Skeletal muscle satellite cell (primary cell): ENCODE data around the gene FAM174C.

Experiments
- H3K27me3 ChIP-seq: 2 replicates; pipeline ENCODE4 v1.7.0; 2013; ENCODE audit warnings: low read length; ENCODE audit not compliant: control insufficient read depth, insufficient read depth
- H3K36me3 ChIP-seq: 2 replicates; pipeline ENCODE4 v1.7.0; 2013; ENCODE audit warnings: mild to moderate bottlenecking, control low read depth, low read length; ENCODE audit not compliant: insufficient read depth
- H3K4me1 ChIP-seq: 2 replicates; pipeline ENCODE4 v1.7.0; 2013; ENCODE audit warnings: low read length; ENCODE audit not compliant: control insufficient read depth, insufficient read depth
- H3K4me2 ChIP-seq: 2 replicates; pipeline ENCODE4 v1.7.0; 2013; ENCODE audit warnings: mild to moderate bottlenecking, low read length
- H3K4me3 ChIP-seq: 2 replicates; pipeline ENCODE4 v1.7.0; 2013; ENCODE audit warnings: low read length
- H3K9ac ChIP-seq: 2 replicates; pipeline ENCODE4 v1.7.0; 2013; ENCODE audit warnings: mild to moderate bottlenecking, low read depth, low read length, moderate library complexity
- H3K9me3 ChIP-seq: replicated peaks from 2 replicates; pipeline ENCODE4 v1.7.0; 2013; ENCODE audit warnings: mild to moderate bottlenecking, control low read depth, low read length

The FAM174C gene

DNA sequence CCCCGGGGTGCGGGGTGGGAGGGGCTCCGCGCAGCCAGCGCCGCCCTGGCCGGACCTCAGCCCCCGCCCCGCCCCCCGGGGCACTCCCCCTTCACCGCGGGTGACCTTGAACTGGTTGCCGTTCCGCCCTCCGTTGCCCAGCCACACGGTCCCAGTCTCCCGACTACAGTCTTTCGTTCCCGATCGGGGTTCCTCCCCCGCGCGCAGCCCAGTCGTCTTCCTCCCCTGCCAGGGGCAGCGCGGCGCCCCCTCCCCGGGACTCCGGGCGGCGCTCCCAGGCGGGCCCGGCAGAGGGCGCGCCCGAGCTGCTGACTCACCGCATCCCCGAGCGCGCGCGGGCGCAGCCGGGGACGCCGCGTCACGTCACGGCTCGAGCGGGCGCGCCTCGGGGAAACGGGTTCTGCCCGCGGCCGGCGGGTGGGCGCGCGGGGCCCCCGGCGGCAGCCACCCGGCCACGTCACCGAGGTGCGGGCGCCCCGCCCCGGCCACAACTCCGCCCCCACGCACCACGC lies 26.5 kb upstream of the FAM174C start:
- Histone ChIP-seq H3K9me3 (no peaks in the 10 kb centered on the region), H3K4me3 (peak overlapping the region; percentile 97), H3K27me3 (no peaks in the 10 kb centered on the region), H3K4me1 (peaks cover 45% of the 10 kb centered on the region), H3K36me3 (peaks cover 33% of the 10 kb centered on the region), H3K4me2 (peak overlapping the region; percentile 80), H3K9ac (peak overlapping the region; percentile 95)

DNA sequence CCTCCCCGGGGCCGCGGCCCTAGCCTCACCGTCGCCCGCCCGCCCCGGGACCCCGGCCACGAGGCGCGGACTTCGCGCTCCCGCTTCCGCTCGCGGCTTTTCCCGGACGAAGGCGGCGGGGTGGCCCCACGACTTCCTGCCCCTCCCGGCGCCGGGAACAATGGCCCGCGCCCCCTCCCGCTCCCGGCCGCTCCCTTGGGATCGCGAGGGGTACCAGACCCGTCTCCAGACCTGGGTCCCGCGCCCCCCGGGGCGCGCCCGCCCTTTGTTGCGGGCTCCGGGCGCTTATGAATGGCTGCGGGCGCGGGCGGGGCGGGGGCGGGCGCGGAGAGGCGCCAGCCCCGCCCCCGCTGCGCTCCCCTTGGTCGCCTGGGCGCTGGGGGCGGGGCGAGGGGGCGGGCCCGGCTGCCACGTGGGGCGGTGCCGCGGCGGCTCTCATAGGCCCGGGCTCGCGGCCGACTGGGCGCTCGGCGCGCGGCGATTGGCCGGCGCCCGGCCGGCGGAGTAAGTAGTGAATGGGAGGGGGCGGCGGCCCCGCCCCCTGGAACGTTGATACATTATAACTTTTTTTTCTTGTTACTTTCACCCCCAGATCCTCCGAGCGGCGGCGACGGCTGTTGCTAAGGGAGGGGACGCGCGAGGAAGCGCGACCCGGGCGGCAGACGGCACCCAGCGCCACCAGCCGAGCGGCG lies 25.9 kb upstream of the FAM174C start:
- peak overlapping the region; percentile 97 for H3K4me3 ChIP-seq
- peaks cover 35% of the 10 kb centered on the region for H3K36me3 ChIP-seq
- peak overlapping the region; percentile 98 for H3K4me2 ChIP-seq
- no peaks in the 10 kb centered on the region for H3K9me3 ChIP-seq
- peak overlapping the region; percentile 95 for H3K9ac ChIP-seq
- peaks cover 45% of the 10 kb centered on the region for H3K4me1 ChIP-seq
- H3K27me3 ChIP-seq, result no peaks in the 10 kb centered on the region

DNA sequence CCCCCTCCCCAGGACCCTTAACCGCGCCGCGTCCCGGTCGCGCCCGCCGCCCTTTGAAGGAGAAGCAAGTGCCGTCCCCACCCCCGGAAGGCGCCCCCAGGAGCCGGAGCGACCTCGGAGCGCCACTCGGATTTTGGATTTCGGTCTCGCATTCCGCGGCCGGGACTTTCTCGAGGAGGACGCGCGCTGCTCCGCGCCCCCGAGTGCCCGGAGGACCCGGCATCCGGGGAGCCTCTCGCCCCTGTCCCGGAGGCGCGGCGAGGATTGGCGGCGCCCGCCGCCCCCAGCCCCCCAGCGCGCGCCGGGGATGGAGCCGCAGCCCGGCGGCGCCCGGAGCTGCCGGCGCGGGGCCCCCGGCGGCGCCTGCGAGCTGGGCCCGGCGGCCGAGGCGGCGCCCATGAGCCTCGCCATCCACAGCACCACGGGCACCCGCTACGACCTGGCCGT lies 25.3 kb upstream of the FAM174C start:
- peaks cover 41% of the 10 kb centered on the region for H3K36me3 ChIP-seq
- peaks cover 45% of the 10 kb centered on the region for H3K4me1 ChIP-seq
- H3K9me3 ChIP-seq, result no peaks in the 10 kb centered on the region
- H3K4me2 ChIP-seq, result peak overlapping the region; percentile 98
- H3K27me3 ChIP-seq, result no peaks in the 10 kb centered on the region
- peak overlapping the region; percentile 83 for H3K4me3 ChIP-seq
- H3K9ac ChIP-seq, result peak overlapping the region; percentile 92

DNA sequence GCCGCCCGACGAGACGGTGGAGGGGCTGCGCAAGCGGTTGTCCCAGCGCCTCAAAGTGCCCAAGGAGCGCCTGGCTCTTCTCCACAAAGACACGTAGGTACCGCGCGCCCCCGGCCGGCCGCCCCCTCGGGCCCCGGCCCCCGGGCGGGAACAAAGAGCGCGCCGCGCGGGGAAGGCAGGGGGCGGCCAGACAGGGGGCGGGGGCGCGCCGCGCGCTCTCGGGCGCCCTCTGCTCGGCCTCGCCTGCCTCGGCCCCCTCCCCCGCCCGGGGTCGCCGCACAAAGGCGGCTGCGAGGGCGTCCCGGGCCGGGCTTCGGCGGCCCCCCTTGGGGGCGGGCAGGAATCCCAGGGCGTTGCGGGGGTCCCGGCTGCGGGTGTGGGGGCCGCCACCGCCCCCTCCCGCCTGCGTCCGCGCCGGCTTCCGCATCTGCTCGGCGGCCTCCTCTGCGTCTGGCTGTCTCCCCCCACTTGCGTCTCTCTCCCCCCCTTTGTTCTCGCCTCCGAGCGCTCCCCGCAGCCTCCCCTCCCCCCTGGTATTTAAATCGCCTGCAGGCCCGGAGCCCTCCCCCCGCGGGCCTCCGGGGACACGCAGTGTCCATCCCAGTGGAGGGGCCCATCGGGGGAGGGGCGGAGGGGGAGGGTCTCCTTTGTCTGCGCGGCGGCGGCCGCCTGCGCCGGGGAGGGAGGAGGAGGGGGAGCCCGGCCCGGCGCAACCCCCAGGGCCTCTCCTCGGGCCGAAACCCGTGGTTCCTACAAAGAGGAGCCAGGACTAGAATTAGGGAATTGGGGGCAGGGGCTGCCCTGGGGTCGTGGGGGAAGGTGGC lies 24.7 kb upstream of the FAM174C start:
- H3K4me3 ChIP-seq, result peak overlapping the region; percentile 83
- peak overlapping the region; percentile 98 for H3K4me2 ChIP-seq
- H3K36me3 ChIP-seq, result peaks cover 47% of the 10 kb centered on the region
- no peaks in the 10 kb centered on the region for H3K9me3 ChIP-seq
- no peaks in the 10 kb centered on the region for H3K27me3 ChIP-seq
- peak overlapping the region; percentile 92 for H3K9ac ChIP-seq
- peaks cover 45% of the 10 kb centered on the region for H3K4me1 ChIP-seq

DNA sequence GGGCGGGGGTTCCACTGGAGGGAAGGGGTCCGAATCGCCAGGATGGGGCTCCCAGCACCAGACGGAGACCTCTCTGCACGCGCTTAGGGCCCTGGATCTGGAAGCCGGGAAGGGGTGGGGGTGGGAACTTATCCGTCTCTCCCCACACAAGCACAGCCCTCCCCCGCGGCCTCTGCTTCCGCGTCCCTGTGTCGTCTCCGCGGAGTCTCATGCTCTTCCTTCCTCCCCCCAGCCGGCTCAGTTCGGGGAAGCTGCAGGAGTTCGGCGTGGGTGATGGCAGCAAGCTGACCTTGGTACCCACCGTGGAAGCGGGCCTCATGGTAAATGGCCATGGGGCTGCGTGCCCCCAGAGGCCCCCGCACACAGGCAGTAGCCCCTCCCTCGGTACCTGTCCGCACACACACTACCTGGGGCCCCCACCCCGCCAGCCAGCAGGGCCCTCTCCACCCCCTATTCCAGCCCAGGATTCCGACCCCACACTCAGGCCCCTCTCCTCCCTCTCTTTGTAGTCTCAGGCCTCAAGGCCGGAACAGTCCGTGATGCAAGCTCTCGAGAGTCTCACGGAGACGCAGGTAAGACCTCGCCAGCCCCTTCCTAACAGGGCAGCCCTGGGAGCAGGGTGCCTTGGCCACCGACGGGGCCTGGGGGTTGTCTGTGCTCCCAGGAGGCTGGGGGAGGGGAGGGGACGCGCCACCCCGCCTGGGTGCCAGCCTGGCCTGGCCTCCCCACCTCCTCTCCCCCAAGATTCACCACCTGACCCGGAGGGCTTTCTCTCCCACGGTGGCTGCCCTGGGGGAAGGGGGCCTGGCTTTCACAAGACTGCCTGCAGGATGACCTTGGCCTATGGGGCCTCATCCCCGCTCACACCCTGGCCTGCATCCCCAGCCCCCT lies 23.8 kb upstream of the FAM174C start:
- H3K4me2 ChIP-seq, result peak overlapping the region; percentile 98
- no peaks in the 10 kb centered on the region for H3K27me3 ChIP-seq
- H3K9me3 ChIP-seq, result no peaks in the 10 kb centered on the region
- peak overlapping the region; percentile 92 for H3K9ac ChIP-seq
- peak overlapping the region; percentile 83 for H3K4me3 ChIP-seq
- peaks cover 41% of the 10 kb centered on the region for H3K4me1 ChIP-seq
- peaks cover 54% of the 10 kb centered on the region for H3K36me3 ChIP-seq

DNA sequence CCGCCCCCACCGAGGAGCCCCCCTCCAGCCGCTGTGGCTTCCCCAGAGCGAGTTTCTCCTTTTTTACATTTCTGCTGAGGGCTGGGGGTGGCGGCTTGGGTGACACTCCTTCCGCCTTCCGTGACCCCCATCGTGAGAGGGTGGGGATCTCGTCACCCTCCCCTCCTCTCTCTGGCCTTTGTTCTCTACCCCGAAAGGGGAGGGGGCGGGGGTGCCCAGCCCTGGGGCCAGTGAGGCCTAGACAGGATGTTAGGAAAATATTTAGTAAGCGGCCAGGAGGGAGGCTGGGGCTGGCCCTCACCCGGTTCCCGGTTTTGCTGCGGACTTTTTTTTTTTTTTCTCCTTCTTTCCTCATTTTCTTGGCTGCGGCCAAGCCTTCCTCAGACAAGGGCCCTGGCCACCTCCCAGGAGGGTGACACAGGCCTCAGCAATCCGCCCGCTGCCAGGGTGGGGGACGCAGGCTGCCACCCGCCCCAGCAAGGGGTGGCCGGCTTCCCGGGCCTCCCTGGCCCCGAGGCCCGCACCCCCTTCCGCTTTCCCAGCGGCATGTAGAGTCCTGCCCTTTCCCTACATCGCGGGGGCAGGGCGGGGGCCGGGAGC lies 23.0 kb upstream of the FAM174C start:
- Histone ChIP-seq H3K9me3 (no peaks in the 10 kb centered on the region), H3K4me3 (peak overlapping the region; percentile 83), H3K36me3 (peaks cover 61% of the 10 kb centered on the region), H3K9ac (peak overlapping the region; percentile 92), H3K4me1 (peaks cover 45% of the 10 kb centered on the region), H3K27me3 (no peaks in the 10 kb centered on the region), H3K4me2 (peak overlapping the region; percentile 98)

DNA sequence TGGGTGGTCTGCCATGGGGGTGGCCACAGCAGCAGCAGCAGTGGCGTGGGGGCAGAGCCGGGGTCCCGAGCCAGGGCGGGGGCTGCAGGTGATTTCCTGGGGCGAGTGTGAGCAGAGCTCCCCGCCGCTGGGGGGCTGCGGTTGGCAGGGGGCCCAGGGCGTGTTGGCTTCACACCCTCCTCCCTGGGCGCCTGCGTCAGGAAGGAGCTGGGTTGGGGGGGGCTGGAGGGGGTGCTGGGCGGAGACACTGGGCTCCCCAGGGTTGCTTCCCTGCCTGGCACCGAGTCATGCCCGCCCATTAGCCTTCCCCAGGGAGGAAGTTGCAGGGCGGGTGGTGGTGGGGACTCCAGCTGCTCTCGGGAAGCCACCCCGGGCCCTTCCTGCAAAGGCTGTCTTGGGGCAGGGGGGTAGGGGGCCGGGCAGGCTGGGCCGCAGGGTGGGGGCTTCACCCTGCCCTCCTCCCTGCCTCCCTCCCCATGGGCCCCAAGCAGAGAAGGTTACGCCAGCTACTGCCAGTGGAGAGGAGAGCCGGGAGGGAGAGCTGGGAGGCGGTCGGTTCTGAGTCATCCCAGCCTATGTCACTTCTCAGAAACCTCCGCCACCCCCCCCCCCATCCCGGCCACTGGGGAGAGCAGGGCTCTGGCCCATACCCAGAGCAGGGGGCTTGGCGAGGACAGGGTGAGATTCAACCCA lies 22.4 kb upstream of the FAM174C start:
- Histone ChIP-seq H3K36me3 (peaks cover 67% of the 10 kb centered on the region), H3K27me3 (no peaks in the 10 kb centered on the region), H3K9me3 (no peaks in the 10 kb centered on the region), H3K4me1 (peaks cover 45% of the 10 kb centered on the region), H3K4me3 (peak overlapping the region; percentile 83), H3K9ac (peak overlapping the region; percentile 92), H3K4me2 (peak overlapping the region; percentile 98)

DNA sequence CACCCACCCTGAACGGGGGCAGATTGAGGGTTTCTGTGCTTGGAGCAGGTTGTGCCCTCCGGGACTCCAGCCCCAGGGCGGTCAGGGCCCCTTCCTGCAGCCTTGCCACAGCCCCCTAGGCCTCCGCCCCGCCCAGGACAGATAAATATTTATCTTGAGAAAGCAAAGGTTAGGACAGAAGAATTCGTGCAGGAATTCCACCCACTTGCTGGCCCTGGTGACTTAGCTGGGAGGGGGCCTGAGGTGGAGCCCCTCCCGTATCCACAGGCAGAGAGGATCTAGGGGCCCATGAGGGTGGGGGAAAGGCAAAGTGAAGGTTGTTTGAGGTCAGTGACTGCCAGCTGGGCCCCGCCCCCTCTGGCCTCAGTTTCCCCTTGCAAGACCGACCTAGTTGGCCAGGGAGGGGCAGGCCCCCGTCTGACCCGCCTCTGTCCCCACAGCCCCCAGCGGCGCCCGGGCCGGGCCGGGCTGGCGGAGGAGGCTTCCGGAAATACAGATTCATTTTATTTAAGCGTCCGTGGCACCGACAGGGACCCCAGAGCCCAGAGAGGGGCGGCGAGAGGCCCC lies 21.7 kb upstream of the FAM174C start:
- Histone ChIP-seq H3K9ac (peak overlapping the region; percentile 92), H3K4me3 (peak overlapping the region; percentile 83), H3K4me2 (peak overlapping the region; percentile 98), H3K4me1 (peaks cover 49% of the 10 kb centered on the region), H3K27me3 (no peaks in the 10 kb centered on the region), H3K36me3 (peaks cover 74% of the 10 kb centered on the region), H3K9me3 (no peaks in the 10 kb centered on the region)

DNA sequence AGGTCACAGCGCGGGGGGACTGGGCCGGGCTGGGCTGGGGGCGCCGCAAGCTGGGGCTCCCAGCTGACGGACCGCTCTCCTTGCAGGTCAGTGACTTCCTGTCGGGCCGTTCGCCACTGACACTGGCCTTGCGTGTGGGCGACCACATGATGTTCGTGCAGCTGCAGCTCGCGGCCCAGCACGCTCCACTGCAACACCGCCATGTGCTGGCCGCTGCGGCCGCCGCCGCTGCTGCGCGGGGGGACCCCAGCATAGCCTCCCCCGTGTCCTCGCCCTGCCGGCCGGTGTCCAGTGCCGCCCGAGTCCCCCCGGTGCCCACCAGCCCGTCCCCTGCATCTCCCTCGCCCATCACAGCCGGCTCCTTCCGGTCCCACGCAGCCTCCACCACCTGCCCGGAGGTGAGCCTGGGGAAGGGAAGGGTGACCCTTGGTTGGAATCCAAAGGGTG lies 21.2 kb upstream of the FAM174C start:
- peak overlapping the region; percentile 83 for H3K4me3 ChIP-seq
- H3K9ac ChIP-seq, result peak overlapping the region; percentile 92
- peaks cover 79% of the 10 kb centered on the region for H3K36me3 ChIP-seq

More for the DNA sequence above, 21.2 kb upstream of the FAM174C start:
- Histone ChIP-seq H3K4me2 (peak overlapping the region; percentile 98), H3K4me1 (peaks cover 53% of the 10 kb centered on the region), H3K9me3 (no peaks in the 10 kb centered on the region), H3K27me3 (no peaks in the 10 kb centered on the region)
